Neural crest cell (in vitro differentiated cells): ENCODE data around the gene WDR70. TPM values are rescaled to one million over a fixed set of nuclear protein-coding genes. Genes with fewer than 3 reads are reported as not detected.
A peak's percentile ranks its signal among the peaks of the same experiment; 100 is the strongest.

Experiments used
- DNase-seq: peaks from one replicate; pipeline ENCODE4 v3.0.0; 2021; ENCODE audit warnings: low read depth, mixed read lengths, low spot score
- H3K27ac Mint-ChIP-seq: one replicate; pipeline ENCODE4 v1.8.0; 2021; ENCODE audit warnings: mild to moderate bottlenecking, mixed read lengths; ENCODE audit not compliant: unreplicated experiment
- H3K27me3 Mint-ChIP-seq: 2 replicates; pipeline ENCODE4 v1.8.0; 2021; ENCODE audit warnings: low read depth, mild to moderate bottlenecking, mixed read lengths
- H3K36me3 Mint-ChIP-seq: 2 replicates; pipeline ENCODE4 v1.8.0; 2021; ENCODE audit warnings: low read depth, mild to moderate bottlenecking, mixed read lengths
- H3K4me1 Mint-ChIP-seq: 2 replicates; pipeline ENCODE4 v1.8.0; 2021; ENCODE audit warnings: mixed read lengths
- H3K4me3 Mint-ChIP-seq: one replicate; pipeline ENCODE4 v1.8.0; 2021; ENCODE audit warnings: mild to moderate bottlenecking, mixed read lengths
- H3K9me3 Mint-ChIP-seq: 2 replicates; pipeline ENCODE4 v1.8.0; 2021; ENCODE audit warnings: mixed read lengths
- CTCF ChIP-seq: fragments of 200-600 bp; sonication (generic); conservative IDR thresholded peaks from 2 replicates; pipeline ENCODE4 v1.5.0; 2021; ENCODE audit warnings: antibody characterized with exemption, mild to moderate bottlenecking
- total RNA-seq: library from RNA; stranded (reverse); gene quantifications from 2 replicates; pipeline ENCODE4 v1.2.1, GENCODE V29; 2021

Gene WDR70
- total RNA-seq, 1 donor from 2014 or later, result 46.5 TPM

GRCh38 chr5:37417347-37417746 is 38.2 kb downstream of the WDR70 start:
- H3K36me3 Mint-ChIP-seq, result peaks cover 12% of the 10 kb centered on the region

GRCh38 chr5:37424441-37424840 is 45.3 kb downstream of the WDR70 start:
- TF ChIP-seq CTCF, result no peak
- H3K9me3 Mint-ChIP-seq, result no peaks in the 10 kb centered on the region
- H3K36me3 Mint-ChIP-seq, result peaks cover 13% of the 10 kb centered on the region
- H3K27me3 Mint-ChIP-seq, result no peaks in the 10 kb centered on the region
- no peak for DNase-seq
- H3K4me1 Mint-ChIP-seq, result no peaks in the 10 kb centered on the region
- no peak overlapping the region for H3K27ac Mint-ChIP-seq
- no peak overlapping the region for H3K4me3 Mint-ChIP-seq

More at GRCh38 chr5:37417347-37417746, 38.2 kb downstream of the WDR70 start:
- Mint-ChIP-seq H3K27me3 (no peaks in the 10 kb centered on the region), H3K9me3 (no peaks in the 10 kb centered on the region), H3K27ac (no peak overlapping the region), H3K4me1 (no peaks in the 10 kb centered on the region), H3K4me3 (no peak overlapping the region)
- DNase-seq, result no peak
- TF ChIP-seq CTCF, result no peak

GRCh38 chr5:37428044-37428443 is 48.9 kb downstream of the WDR70 start:
- DNase-seq, result no peak
- Mint-ChIP-seq H3K4me3 (no peak overlapping the region), H3K9me3 (no peaks in the 10 kb centered on the region)

GRCh38 chr5:37435261-37435660 is 56.1 kb downstream of the WDR70 start:
- no peak for TF ChIP-seq CTCF
- Mint-ChIP-seq H3K27ac (no peak overlapping the region), H3K36me3 (peaks cover 4% of the 10 kb centered on the region), H3K9me3 (no peaks in the 10 kb centered on the region), H3K4me3 (no peak overlapping the region), H3K27me3 (no peaks in the 10 kb centered on the region), H3K4me1 (no peaks in the 10 kb centered on the region)
- DNase-seq, result no peak

More at GRCh38 chr5:37428044-37428443, 48.9 kb downstream of the WDR70 start:
- H3K4me1 Mint-ChIP-seq, result no peaks in the 10 kb centered on the region
- peak overlapping the region; percentile 57 for H3K27ac Mint-ChIP-seq
- TF ChIP-seq CTCF, result no peak
- H3K27me3 Mint-ChIP-seq, result no peaks in the 10 kb centered on the region
- peaks cover 10% of the 10 kb centered on the region for H3K36me3 Mint-ChIP-seq

- no peaks in the 10 kb centered on the region for H3K9me3 Mint-ChIP-seq
- H3K27ac Mint-ChIP-seq, result no peak overlapping the region
- no peak for TF ChIP-seq CTCF
- H3K27me3 Mint-ChIP-seq, result no peaks in the 10 kb centered on the region
- H3K4me3 Mint-ChIP-seq, result no peak overlapping the region
- peaks cover 6% of the 10 kb centered on the region for H3K36me3 Mint-ChIP-seq
- DNase-seq, result no peak
- no peaks in the 10 kb centered on the region for H3K4me1 Mint-ChIP-seq
These were observed 57.2 kb downstream of the WDR70 start for GRCh38 chr5:37436146-37436934.
